IPS DF 6.9 (cell line): Measurements from ENCODE around the gene LOXL3.
"Not testable (repeated sequence)": the region's sequence is repeated elsewhere in the genome, so short reads cannot be mapped to it uniquely, and the experiment has no call there.

Experiments
- DNase-seq: peaks from one replicate; pipeline ENCODE4 v3.0.0-alpha.2; 2013; ENCODE audit warnings: low read depth, low spot score
- H3K27ac ChIP-seq: one replicate; pipeline ENCODE4 v1.5.1; 2013; ENCODE audit warnings: low read length, control low read depth
- H3K27me3 ChIP-seq: 2 replicates; pipeline ENCODE4 v1.6.1; 2013; ENCODE audit warnings: mild to moderate bottlenecking, low read length; ENCODE audit not compliant: control insufficient read depth, insufficient read depth
- H3K36me3 ChIP-seq: 2 replicates; pipeline ENCODE4 v1.6.1; 2013; ENCODE audit warnings: low read length; ENCODE audit not compliant: control insufficient read depth, insufficient read depth
- H3K4me1 ChIP-seq: 2 replicates; pipeline ENCODE4 v1.6.1; 2013; ENCODE audit warnings: low read length; ENCODE audit not compliant: control insufficient read depth, insufficient read depth
- H3K4me3 ChIP-seq: 2 replicates; pipeline ENCODE4 v1.5.1; 2013; ENCODE audit warnings: mild to moderate bottlenecking, low read length
- H3K9me3 ChIP-seq: 2 replicates; pipeline ENCODE4 v1.6.1; 2013; ENCODE audit warnings: low read length, inconsistent platforms; ENCODE audit not compliant: control insufficient read depth, insufficient read depth
- WGBS: extraction: QIAGEN DNeasy Blood & Tissue Kit; methylation state at CpG from one replicate; pipeline ENCODE4 v1.1.7; 2013; ENCODE audit warnings: mixed read lengths, missing lambda C conversion rate; ENCODE audit not compliant: insufficient read length, insufficient coverage; 5-methylcytosine and 5-hydroxymethylcytosine counted together

LOXL3 gene

DNA sequence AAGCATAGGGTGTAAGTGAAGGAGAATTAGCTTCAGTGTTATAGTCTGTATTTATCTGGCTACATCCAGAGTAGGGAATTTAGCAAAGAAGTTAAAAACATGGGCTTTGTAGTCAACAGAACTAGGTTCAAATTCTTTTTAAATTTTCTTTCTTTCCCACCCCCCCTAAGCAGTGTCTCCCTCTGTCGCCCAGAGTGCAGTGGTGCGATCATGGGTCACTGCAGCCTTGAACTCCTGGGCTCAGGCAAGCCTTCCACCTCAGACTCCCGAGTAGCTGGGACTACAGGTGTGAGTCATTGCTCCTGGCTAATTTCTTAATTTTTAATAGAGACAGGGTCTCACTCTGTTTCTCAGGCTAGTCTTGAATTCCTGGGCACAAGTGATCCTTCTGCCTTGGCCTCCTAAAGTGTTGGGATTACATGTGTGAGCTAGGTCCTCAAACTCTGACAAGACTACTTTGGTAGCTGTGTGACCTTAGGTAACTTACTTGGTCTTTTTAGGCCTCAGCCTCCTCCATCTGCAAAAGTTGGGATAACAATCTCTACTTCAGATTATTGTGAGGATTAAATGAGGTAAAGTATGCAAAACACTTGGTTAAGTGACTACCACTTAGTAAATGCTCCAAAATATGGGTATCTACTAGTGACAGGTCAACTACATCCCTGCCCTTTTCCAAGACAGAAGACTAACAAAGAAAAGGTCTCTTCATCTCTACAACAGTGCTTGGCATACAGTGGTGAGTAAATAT is 18.6 kb upstream of the LOXL3 start:
- Histone ChIP-seq H3K36me3 (no peaks in the 10 kb centered on the region), H3K9me3 (no peaks in the 10 kb centered on the region), H3K27ac (no peak overlapping the region), H3K4me3 (no peak overlapping the region), H3K27me3 (no peaks in the 10 kb centered on the region), H3K4me1 (no peaks in the 10 kb centered on the region)
- no CpG with 5 or more reads among the region's 3 CpGs for WGBS
- DNase-seq = no peak

DNA sequence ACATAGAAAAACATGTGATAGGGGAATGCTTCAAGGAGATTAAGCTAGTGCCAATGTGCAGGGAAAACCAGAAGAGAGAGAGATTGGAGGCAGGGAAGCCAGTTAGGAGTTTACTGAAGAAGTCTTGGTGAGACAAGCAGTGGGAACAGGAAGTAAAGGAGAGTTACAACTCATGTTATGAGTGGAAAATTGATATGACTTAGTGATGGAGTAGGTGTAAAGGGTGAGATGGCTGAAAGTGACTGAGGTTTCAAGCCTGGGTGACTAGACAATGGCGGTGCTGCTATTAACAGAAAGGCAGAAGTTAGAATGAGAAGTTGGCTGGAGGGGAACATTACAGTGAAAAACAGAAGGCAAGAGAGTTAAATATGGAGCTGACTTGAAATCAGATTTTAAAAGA is 17.3 kb upstream of the LOXL3 start:
- Histone ChIP-seq H3K4me3 (no peak overlapping the region), H3K27me3 (no peaks in the 10 kb centered on the region), H3K27ac (no peak overlapping the region), H3K36me3 (no peaks in the 10 kb centered on the region), H3K4me1 (no peaks in the 10 kb centered on the region), H3K9me3 (no peaks in the 10 kb centered on the region)
- no peak for DNase-seq
- no CpG with 5 or more reads among the region's 1 CpG for WGBS

DNA sequence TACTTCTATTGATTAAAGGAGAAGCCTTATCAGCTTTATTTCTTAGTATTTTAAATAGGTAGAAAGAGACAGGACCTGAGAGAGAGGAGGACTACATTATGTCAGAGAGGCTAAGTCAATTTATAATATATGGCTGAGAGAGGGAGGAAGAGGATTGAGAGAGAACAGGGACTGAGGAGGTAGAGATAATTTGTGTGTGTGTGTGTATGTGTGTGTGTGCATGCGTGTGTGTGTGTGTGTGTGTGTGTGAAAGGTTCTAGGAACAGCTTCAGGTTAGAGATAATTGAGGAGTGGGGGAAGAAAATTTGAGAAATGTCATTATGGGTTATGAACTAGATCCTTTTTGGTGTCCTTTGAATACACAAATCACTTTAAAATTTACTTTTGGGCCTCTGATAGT is 15.9 kb upstream of the LOXL3 start:
- no peak overlapping the region for H3K4me3 ChIP-seq
- no CpG with 5 or more reads among the region's 1 CpG for WGBS
- no peaks in the 10 kb centered on the region for H3K9me3 ChIP-seq
- no peaks in the 10 kb centered on the region for H3K36me3 ChIP-seq
- no peak for DNase-seq
- no peaks in the 10 kb centered on the region for H3K27me3 ChIP-seq
- no peaks in the 10 kb centered on the region for H3K4me1 ChIP-seq
- no peak overlapping the region for H3K27ac ChIP-seq

DNA sequence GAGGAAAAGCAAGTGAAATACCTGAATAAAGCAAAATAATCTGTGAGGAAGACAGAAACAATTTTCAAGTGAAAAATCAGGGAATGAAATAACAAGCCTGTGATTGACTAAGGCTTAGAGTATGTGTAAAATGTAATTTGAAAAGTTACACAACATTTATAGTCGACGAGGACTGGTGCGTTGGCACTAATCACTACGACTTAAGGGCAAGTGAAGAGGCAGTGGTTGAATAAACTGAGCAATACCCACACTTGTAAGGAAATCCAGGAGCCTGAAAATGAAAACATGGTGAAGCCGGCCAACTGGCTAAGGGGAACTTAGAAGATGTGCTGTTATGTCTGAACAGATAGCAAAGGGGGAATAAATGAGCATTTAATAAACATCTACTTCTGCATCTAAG is 14.1 kb upstream of the LOXL3 start:
- WGBS = no CpG with 5 or more reads among the region's 5 CpGs
- H3K36me3 ChIP-seq = peaks cover 3% of the 10 kb centered on the region; the same call in 1 of the 2 replicates
- no peak overlapping the region for H3K27ac ChIP-seq
- H3K9me3 ChIP-seq = no peaks in the 10 kb centered on the region
- no peaks in the 10 kb centered on the region for H3K27me3 ChIP-seq
- DNase-seq = no peak
- no peak overlapping the region for H3K4me3 ChIP-seq
- H3K4me1 ChIP-seq = no peaks in the 10 kb centered on the region

DNA sequence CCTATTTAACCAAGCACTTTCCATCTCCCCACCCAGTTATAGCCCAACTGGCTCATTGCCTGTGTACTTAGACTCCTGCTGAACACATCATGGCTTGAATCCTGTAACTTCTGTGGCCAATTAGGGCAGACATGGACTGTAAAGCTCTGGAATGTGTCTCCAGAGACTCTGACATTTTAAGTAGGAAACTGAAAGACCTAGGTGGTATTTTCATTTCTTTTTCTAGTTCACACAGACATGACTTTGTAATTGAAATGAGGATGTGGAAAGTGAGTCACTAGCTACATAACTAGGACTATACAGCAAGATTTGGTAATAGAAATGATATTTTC is 13.0 kb upstream of the LOXL3 start:
- Histone ChIP-seq H3K27me3 (no peaks in the 10 kb centered on the region), H3K4me1 (no peaks in the 10 kb centered on the region), H3K36me3 (peaks cover 3% of the 10 kb centered on the region; the same call in 1 of the 2 replicates), H3K27ac (no peak overlapping the region), H3K4me3 (no peak overlapping the region), H3K9me3 (no peaks in the 10 kb centered on the region)
- no peak for DNase-seq

DNA sequence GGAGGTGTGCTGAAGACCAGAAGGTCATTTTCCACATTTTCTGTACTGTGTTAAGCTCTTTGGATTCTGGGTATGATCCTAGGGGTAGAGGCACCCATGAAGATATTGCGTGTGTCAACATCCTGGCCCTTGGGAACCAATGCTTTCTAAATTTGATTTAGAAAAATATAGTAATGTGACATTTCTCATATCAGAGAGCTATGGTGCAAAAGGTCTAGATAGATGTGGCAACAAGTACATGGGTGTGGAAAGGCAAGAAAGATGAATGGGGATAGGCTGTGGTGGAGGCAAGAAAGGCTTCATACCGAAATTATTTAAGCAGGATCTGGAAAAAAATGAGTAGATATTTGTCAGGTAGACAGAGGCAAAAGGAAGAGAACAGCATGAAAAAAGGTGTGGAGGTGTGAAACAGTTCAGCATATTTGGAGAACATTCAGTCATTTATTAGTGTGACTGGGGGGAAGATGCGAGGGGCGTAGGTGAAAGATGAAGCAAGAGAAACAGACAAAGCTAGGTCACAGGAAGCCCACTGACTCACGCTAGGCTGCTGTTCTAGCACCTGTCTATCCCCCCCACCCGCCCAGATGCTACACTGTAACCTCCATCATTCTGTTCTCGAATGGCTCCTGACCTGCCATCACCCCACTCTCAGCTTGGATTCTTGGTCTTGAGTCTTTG is 12.5 kb upstream of the LOXL3 start:
- WGBS = no CpG with 5 or more reads among the region's 7 CpGs
- Histone ChIP-seq H3K9me3 (no peaks in the 10 kb centered on the region), H3K4me1 (no peaks in the 10 kb centered on the region), H3K27ac (no peak overlapping the region), H3K27me3 (no peaks in the 10 kb centered on the region), H3K4me3 (no peak overlapping the region), H3K36me3 (peaks cover 3% of the 10 kb centered on the region; the same call in 1 of the 2 replicates)
- DNase-seq = no peak

DNA sequence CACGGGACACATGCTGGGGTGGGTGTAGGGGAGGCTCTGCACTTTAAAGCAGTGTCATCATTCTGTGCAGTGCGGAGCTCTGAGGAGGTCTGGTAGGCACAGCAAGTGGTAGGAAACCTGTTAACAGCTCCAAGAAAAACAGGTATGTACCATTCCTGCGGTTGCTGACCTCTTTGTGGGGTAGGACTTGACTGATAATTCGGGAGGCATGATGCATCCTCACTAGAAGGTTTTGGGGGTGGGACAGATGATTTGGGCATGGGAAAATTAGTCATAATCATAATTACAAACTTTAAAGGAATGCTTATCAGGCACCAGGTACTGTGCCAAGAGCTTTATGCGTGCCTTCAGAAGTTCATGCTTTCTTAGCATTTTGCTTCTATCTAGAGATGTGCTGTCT is 10.5 kb upstream of the LOXL3 start:
- peaks cover 3% of the 10 kb centered on the region; the same call in 1 of the 2 replicates for H3K36me3 ChIP-seq
- peaks cover 3% of the 10 kb centered on the region; the same call in 1 of the 2 replicates for H3K4me1 ChIP-seq
- no peaks in the 10 kb centered on the region for H3K27me3 ChIP-seq
- no peak for DNase-seq
- no peak overlapping the region for H3K27ac ChIP-seq
- no peaks in the 10 kb centered on the region for H3K9me3 ChIP-seq
- WGBS = no CpG with 5 or more reads among the region's 5 CpGs
- no peak overlapping the region for H3K4me3 ChIP-seq

DNA sequence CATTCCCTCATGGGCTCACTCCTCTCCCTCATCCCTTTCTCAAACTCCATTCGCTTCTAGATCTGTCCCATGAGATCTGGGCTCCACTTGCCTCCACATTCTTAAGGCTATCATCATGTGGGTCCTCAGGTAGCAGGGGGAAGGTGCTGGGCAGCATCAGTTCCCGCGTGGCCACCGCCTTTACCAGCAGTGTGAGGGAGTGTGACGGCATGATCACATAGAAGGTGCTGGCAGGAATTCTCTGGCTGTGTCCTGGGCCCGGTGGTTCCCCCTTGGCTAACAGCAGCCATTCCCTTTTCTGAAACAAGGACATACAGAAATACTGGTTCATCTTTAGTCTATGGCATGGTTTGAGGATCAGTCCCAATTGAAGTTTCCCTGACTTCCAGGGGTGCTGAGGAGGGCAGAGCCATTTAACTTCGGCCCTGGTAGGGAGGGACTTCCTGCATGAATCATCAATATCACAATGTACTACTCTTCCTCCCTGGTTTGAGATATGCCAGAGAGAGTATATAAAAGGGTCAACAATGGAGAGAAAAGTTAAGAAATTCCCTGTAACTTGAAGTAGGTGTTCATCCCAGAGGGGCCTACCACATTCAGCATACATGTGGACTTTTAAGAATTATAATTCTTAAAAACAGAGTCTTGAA is 8.5 kb upstream of the LOXL3 start:
- no peak for DNase-seq
- Histone ChIP-seq H3K4me3 (no peak overlapping the region), H3K36me3 (peaks cover 3% of the 10 kb centered on the region; the same call in 1 of the 2 replicates), H3K4me1 (peaks cover 3% of the 10 kb centered on the region; the same call in 1 of the 2 replicates), H3K9me3 (no peaks in the 10 kb centered on the region), H3K27ac (no peak overlapping the region), H3K27me3 (no peaks in the 10 kb centered on the region)
- WGBS = no CpG with 5 or more reads among the region's 7 CpGs

DNA sequence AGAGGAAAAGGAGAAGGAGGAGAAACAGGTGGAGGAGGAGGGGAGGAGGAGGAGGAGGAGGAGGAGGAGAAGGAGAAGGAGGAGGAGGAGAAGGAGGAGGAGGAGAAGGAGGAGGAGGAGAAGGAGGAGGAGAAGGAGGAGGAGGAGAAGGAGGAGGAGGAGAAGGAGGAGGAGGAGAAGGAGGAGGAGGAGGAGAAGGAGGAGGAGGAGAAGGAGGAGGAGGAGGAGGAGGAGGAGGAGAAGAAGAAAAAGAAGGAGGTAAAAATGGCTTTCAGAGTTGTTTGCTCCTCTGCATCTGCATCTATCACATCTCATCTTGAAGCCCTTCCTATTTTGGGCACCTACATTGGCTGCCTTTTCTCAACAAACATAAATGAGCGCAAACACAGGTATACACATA is 7.3 kb upstream of the LOXL3 start:
- H3K9me3 ChIP-seq, H3K4me3 ChIP-seq, H3K4me1 ChIP-seq, H3K36me3 ChIP-seq, DNase-seq, H3K27ac ChIP-seq, H3K27me3 ChIP-seq: not testable (repeated sequence)
- WGBS = no CpG with 5 or more reads among the region's 1 CpG

DNA sequence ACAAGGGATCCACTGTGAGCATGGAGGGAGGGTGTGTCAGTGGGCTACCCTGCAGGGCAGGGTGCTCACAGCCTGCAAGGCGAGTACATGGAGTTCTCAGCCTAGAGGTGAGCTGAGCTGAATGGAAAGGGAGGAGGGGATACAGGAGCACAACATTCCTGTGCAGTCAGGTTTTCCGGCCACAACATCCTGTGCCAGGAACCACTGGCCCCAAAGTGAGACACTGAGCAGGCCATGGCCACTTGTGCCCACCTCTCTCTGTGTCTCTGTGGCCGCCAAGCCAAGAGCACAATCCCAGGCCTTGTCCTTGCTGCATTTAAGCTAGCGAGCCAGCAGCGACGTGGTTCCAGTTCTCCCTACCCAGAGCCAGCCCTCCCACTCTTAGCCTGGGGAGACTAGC is 6.8 kb upstream of the LOXL3 start:
- no peaks in the 10 kb centered on the region for H3K9me3 ChIP-seq
- H3K27ac ChIP-seq = no peak overlapping the region
- H3K4me1 ChIP-seq = peaks cover 5% of the 10 kb centered on the region; the same call in 1 of the 2 replicates
- DNase-seq = no peak
- peaks cover 2% of the 10 kb centered on the region; the same call in 1 of the 2 replicates for H3K27me3 ChIP-seq
- no CpG with 5 or more reads among the region's 6 CpGs for WGBS
- H3K36me3 ChIP-seq = peaks cover 3% of the 10 kb centered on the region; the same call in 1 of the 2 replicates
- H3K4me3 ChIP-seq = no peak overlapping the region
